Activated naive CD4-positive, alpha-beta T cell treated with Interleukin-2 at 50 U/mL for 16 hours (primary cell): ENCODE results near the gene ARID1A.
"Not testable (repeated sequence)": the region's sequence is repeated elsewhere in the genome, so short reads cannot be mapped to it uniquely, and the experiment has no call there.

Experiments
- DNase-seq: peaks from one replicate; pipeline ENCODE4 v3.0.0-alpha.2; 2020

Gene ARID1A

DNA sequence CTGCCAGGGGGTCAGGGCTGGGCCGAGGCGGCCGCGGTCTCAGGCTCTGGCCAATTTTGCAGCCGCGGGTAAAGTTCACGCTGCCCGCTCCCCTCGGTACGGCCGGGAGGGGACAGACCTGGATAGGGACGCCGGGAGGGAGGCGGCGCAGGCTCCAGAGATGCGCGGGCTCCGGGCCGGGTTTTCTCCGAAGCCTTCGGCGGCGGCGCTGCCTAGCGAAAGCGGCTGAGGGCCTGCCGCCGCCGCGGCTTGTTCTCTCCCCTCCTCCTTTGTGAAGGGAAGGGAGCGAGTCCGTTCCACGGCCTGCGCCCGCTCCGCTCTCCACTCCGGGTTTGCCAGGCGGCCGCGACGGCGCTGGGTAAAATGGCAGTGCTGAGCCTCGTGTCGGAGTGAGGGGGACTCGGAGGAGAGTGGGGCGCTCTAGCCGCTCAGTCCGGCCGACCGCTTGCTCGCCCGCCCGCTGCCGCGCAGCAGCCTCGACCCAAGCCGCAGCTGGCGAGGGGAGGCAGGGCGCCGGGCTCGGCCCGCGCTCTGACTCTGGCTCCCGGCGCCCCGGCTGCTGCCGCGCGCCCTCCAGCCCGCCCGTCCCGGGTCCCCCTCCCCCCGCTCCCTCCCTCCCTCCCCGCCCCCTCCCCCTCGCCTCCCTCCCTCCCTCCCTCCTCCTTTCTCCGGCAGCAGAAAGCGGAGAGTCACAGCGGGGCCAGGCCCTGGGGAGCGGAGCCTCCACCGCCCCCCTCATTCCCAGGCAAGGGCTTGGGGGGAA, at the start of gene ARID1A:
Gene ARID1A (plus strand): TSS at position 660 of the 763 bp plus-strand sequence. CDS start 389 bp downstream, outside the sequence.
- DNase-seq = peak; percentile 96

DNA sequence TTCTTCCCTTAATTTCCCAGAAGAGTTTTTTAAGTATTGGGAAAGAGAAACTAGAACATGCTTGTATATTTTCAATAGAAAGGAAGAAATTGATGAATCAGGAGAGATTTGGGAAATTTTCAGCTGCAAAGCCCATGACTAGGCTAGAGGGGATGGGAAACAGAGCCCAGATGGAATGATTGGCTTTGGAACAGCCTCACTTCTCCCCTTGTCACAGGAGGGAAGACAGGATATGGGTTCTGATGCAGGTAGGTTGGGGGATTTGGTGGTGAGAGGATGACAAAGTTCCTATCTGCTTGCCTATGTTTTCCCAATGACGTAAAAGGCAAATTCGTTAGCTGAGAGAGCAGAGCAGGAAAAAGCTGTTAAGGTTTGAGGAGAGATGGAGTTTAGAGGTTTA, 31.0 kb upstream of the ARID1A start:
- DNase-seq = no peak

DNA sequence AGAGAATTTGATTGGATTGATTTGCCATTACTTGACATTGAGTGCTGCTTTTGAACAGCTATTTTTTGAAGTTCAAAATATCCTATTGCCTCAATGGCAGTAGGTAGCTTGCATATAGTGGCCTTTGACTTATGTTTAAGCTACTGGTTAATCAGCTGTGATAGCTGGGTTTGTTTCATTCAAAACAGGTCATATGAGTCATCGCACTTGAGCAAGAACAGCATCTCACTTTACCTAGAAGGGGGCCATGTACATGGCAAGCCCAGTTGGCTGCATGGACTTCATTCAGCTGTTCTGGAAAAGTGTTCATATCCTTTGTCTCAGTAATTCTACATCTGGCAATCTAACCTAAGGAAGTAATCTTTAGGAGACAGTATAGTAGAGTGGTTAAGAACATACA, 29.0 kb upstream of the ARID1A start:
- DNase-seq = no peak

DNA sequence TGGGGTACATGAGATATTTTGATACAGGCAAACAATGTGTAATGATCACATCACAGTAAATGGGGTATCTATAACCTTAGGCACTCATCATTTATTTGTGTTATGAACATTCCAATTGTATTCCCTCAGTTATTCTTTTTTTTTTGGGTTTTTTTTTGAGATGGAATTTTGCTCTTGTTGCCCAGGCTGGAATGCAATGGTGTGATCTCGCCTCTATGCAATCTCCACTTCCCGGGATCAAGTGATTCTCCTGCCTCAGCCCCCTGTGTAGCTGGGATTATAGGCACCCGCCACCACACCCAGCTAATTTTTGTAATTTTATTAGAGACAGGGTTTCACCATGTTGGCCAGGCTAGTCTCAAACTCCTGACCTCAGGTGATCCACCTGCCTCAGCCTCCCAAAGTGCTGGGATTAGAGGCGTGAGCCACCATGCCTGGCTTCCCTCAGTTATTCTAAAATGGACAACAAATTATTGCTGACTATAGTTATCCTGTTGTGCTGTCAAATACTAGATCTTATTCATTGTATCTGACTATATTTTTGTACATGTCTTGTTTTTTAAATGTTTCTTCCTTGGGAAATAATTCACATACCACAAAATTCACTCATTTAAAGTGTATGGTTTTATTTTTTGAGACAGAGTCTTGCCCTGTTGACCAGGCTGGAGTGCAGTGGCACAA, 27.6 kb upstream of the ARID1A start:
- not testable (repeated sequence) for DNase-seq

DNA sequence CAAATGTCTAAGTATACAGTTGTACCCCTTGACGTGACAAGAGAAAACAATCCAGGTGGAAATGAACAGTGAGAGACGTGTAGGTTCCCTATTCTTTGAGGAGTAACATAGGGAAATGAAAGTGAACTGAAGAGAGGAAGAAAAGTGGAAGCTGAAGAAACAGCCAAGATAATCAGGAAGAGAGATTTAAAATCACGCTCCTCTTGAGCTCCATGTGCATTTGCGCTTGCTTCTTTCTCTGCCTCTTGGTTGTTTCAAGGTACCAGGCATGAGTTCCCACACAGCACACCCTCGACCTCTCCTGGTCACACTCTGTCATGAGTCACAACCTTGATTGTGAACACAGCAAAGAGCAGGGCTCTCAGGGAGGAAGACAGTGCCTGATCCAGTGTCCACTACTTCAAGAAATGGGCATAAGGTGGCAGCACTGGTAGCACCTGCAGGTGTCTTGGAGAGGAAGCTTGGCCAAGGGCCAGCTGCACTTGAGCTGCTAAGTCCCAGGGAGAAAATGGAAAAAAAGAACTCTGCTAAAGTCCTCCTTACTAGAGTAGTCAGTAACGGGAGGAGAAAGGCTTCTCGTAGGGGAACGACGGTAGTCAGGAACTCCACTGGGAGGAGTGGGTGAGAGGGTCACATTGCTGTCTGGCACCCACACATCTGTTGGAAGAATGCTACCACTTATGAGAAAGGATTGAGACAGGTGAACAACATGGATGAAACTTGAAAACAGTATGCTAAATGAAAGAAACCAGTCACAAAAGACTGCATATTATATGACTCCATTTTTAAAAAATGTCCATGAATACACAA, 18.3 kb upstream of the ARID1A start:
- peak; percentile 47 for DNase-seq

DNA sequence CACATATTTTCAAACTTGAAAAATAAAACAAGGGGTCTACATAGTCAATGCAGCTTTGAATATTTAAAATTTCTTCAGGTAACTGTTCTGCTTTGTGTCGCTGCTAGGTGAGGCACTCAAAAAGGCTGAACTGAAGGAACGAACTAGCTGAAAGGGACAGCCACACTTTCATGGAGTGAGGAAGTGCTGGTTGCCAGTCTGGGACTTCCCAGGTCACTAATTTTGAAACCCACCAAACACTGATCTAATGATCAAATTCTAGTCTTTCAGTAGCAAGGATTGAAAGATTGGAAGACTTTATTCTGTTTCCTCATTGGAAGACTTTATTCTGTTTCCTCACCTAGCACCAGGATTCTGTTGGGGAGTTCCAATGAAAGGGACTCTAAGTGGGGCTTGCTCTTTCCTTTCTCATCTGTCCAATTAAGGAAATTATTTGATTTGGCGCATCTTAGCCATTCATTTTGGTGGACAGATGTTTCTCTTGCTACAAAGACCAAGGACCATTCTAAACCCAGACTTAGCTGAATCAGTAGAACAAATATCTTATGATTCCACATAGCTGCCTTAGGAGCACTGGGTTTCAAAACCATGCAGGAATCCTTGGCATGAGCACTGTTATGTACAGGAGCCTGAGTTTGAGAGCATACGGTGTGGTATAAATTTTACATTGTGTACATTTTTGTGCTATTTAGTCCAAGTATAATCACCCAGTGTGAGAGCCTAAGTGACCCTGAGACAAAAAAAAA, 10.9 kb upstream of the ARID1A start:
- DNase-seq = no peak

DNA sequence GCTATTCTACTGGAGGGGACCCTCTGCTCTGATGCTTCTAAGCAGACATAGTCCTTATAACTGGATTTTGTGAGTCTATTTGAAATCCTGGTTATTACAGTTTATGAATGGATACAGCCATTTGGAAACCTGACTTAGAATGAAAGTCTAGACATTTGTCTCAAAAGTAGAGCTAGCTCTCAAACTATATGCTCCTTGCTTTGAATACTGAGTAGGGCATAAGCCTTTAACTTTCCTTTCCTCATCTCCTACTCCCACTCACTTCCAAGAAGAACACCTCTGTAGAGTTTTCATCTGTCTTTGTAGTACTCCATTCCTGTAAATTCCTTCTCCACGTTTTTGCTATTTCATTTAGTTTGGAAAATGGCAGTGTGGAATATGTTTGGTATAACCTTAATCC, 9.0 kb upstream of the ARID1A start:
- no peak for DNase-seq

DNA sequence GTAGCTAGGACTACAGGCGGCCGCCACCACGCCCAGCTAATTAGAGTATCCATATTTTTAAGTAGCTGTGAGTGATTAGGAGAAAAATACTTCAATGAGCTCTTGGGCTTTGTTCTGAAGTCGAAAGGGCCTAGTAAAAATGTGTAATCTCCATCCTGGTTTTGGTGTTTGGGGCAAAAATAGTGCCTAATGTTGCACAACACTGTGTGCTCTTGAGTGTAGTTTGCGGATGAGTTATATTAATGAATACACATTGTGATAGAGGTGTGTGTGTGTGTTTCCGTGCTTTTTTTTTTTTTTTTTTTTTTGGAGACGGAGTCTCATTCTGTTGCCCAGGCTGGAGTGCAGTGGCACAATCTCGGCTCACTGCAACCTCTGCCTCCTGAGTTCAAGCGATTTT, 6.3 kb upstream of the ARID1A start:
- DNase-seq = no peak

DNA sequence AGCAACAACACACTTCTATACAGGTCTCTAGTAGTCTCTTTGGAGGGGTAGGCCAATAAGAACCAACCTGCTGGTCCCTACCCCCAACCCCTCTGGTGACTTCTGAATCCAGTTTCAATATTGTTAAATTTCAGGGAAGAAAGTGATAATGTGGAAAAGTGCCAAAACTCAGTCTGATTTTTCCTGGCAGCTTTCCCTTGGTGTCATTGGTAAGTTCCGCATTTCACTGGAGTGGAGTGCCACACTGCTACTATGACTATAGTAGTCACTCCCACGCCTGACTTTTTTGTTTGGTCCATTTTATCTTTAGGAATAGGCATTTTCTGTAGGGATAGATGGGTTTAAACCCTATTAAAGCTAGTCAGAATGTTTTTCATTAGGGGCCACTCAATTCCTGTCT, 5.7 kb upstream of the ARID1A start:
- no peak for DNase-seq

DNA sequence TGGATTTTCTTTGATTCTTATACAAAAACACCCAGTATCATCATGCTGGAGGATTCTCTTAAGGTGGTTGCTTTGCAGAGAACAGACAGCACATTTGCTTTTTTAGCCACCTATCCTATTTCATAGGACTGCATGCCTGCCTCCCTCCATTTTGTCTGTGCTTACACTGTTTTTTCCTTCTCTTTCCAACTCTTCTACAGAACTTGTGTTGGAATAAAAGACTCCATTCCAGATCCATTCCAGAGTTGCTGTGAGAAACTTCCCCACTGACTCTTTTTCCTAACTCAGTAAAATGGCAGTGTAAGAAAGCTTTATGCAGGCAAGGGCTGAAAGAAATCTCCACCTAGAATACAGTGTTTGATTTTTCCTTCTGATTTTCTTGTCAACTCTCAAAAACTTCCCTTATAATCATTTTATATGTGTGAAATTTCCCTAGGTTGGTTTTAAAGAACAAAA, 5.2 kb upstream of the ARID1A start:
- no peak for DNase-seq

DNA sequence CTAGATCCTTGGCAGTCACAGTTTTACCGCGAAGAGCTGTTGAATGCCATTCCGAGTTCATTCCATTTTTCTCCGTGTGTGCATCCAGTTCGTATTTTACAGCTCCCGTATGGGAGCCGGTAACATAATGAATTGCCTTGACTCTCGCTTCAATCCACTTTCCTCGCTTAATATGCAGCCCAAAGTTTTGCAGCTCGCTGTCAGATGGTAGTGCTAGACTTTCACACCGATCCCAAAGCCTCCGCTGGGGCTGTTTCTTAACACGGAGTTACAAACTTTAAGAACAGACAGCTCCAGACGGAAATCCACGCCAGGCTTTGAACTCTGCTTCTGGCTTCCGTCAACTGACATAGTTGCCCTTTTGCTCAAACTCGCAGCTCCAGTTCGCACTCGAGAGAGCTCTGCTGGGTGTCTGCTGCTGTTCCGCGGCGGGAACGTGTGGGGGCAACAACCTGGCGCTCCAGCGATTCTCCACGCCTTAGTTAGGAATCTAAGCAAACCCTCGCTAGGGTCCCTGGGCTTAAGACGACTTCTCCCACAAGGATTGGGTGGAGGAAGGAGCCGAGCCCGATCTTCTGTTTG, 3.5 kb upstream of the ARID1A start:
- peak; percentile 79 for DNase-seq

DNA sequence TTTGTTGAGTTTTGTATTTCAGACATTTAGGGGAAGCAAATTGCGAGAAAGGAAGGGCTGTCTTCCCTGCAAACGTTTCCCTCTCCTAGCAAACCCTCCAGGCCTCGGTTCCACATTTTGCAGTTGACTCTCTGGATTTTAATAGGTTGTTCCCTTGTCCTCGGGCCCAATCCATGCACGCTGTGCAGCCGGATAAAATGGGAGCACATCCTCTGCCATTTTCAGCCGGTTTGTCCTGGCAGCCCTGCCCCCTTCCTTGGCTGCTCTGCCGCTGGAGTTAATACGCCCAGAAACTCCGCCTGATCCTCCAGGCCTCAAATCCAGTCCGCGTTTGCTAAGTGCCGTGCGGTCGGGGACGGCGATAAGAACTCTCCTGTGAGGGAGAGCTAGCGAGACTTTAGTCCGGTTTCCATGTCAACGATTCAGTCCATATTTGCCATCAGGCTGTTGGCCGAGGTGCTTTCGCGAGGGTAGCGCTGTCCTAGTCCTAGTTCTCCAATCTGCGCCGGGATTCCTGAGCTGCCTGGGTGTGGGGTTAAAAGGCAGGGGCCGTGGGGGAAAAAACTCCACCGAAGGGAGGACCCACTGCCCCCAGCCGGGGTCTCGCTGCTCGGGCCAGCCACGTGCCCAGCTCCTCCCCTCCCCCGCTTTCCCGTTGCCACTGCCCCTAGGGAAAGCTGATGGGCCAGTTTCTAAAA, 2.9 kb upstream of the ARID1A start:
- peak; percentile 89 for DNase-seq

DNA sequence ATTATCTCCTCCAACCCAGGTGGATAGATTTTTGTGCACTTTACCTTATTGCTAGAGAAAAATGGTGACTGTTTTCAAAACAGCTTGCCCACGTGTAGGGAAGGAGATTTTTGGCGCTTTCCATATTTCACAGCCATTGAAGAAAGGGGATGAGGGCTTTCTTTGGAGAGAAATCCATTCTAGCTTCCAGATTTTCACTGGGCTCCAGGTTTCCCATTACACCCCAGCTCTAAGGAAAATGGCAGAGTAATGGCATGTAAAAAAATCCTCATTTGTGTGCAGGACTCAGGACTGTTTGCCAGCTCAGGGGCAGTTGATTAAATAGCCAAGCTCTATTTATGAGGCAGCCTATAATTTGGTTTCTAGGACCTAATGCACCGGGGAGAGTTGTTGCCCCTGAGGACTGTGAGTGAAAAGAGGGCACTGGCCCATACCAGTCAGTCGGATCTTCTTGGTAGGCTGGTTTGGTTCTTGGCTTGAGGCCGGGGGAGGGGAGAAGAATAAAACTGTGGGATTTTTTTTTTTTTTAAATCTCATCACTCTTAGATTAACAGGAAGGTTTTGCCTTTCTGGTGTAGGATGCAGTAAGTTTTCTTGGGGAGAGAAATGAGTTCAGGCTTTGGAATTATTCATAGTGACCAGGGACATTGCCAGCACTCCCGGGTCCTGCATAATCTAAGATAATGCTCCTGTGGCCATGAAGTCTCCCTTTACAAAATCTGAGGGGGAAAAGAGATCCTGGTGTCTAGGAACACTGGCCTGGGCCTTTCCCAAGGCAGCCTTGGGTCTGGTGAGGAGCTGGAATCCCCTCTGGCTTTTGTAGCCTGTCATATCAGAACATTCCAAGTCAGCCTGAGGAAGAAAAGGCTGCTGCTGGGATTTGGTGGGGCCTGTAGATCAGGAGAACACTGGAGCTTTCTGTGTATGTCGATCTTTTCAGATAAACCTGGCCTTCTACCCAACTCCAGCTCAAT, 1.9 kb upstream of the ARID1A start:
- no peak for DNase-seq

DNA sequence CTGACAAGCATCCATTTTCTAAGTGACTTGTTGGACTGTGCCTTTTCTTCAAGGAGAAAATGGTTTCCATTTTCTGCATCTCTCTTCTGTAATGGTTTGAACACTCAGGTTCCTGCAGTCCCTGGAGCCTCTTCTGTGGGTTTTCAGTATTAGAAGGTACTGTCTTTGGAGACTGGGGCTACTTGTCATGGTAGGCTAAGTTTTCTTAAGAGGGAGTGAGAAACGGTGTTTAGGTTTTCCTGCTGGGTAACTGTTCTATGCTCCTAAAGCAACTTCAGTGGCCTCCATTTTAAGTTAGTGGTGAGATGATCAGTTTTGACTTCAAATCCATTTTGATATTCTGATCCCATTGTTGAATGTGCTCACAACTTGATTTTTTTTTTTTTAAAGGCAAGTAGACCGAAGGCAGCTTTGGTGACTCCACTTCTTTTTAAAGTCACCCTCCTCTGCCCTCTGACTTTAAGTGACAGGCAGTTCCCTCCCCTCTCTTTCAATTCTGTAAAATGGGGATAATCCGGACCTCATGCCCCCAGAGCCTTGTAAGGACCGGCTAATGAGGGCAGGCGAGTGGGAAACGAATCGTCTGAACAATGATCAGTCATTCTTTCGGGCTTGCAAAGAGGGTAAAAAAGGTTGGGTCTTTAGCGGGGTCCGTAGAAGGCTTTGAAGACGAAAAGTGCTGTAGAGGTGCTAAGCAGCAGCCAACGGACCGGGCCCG, 1.0 kb upstream of the ARID1A start:
- no peak for DNase-seq

DNA sequence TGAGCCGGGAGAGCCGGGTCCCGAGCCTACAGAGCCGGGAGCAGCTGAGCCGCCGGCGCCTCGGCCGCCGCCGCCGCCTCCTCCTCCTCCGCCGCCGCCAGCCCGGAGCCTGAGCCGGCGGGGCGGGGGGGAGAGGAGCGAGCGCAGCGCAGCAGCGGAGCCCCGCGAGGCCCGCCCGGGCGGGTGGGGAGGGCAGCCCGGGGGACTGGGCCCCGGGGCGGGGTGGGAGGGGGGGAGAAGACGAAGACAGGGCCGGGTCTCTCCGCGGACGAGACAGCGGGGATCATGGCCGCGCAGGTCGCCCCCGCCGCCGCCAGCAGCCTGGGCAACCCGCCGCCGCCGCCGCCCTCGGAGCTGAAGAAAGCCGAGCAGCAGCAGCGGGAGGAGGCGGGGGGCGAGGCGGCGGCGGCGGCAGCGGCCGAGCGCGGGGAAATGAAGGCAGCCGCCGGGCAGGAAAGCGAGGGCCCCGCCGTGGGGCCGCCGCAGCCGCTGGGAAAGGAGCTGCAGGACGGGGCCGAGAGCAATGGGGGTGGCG, 371 bp downstream of the ARID1A start:
- peak; percentile 45 for DNase-seq

DNA sequence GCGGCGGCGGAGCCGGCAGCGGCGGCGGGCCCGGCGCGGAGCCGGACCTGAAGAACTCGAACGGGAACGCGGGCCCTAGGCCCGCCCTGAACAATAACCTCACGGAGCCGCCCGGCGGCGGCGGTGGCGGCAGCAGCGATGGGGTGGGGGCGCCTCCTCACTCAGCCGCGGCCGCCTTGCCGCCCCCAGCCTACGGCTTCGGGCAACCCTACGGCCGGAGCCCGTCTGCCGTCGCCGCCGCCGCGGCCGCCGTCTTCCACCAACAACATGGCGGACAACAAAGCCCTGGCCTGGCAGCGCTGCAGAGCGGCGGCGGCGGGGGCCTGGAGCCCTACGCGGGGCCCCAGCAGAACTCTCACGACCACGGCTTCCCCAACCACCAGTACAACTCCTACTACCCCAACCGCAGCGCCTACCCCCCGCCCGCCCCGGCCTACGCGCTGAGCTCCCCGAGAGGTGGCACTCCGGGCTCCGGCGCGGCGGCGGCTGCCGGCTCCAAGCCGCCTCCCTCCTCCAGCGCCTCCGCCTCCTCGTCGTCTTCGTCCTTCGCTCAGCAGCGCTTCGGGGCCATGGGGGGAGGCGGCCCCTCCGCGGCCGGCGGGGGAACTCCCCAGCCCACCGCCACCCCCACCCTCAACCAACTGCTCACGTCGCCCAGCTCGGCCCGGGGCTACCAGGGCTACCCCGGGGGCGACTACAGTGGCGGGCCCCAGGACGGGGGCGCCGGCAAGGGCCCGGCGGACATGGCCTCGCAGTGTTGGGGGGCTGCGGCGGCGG, 1.0 kb downstream of the ARID1A start:
- DNase-seq = peak; percentile 79

DNA sequence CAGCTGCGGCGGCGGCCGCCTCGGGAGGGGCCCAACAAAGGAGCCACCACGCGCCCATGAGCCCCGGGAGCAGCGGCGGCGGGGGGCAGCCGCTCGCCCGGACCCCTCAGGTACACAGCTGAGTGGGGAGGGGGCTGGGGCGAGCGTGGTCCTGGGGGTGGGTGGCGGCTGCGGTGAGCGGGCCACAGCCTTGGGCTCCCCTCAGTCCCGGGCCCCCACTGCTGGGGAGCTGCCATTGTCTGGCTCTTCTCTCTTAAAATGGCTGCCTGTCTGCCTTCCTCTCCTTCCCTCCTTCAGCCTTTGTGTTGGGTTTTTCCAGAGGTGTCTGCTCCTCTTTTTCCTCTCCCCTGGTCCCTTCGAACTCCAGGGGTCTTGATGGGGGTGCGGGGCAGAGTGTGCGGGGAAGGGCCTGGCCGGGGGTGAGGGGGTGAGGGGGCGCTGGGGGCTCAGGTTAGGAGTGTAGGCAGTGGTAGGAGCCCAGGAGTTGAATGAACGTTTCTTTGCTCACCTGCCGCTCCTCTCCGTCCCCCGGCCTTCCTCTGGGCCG, 1.7 kb downstream of the ARID1A start:
- peak; percentile 28 for DNase-seq
